Measurements from ENCODE around the gene DLGAP1. TPM values are rescaled to one million over a fixed set of nuclear protein-coding genes. Genes with fewer than 3 reads are reported as not detected.
"Not testable (repeated sequence)": the region's sequence is repeated elsewhere in the genome, so short reads cannot be mapped to it uniquely, and the experiment has no call there.

The DLGAP1 gene
- total RNA-seq, 3 donors from 2014 or later (not counting 1 experiment from before 2014, with no cell fraction given), result not detected

DNA sequence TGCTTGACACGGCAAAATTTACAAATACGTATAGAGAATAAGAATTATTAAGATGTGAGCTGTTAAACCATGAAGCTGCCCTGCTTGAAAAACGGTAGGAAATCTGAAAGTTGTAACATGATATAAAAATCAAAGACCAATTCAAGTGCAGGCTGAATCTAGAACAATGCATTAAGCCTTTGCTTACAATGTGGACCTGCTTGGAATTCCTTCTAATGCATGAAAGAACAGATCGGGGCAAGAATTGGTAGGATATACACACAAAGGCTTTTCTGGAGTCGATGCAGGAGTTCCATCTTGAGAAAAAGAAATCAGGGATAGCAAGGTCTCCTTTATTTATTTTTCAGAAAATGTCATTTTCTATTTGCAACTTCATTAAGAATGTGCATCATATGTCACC is 136.8 kb downstream of the DLGAP1 start:
- Mint-ChIP-seq H3K4me1 (no peaks in the 10 kb centered on the region), H3K27ac (no peak overlapping the region), H3K36me3 (no peaks in the 10 kb centered on the region), H3K9me3 (peaks cover 7 to 8% of the 10 kb centered on the region in 2 donors), H3K27me3 (ENCODE audit: low read depth in 2 of 2) (no peaks in the 10 kb centered on the region), H3K4me3 (no peak overlapping the region)
- Histone ChIP-seq H3K4me1 (ENCODE audit: control insufficient read depth, insufficient read depth, low read length) (no peaks in the 10 kb centered on the region), H3K27ac (ENCODE audit: low read length) (no peak overlapping the region), H3K4me3 (ENCODE audit: low read length) (no peak overlapping the region), H3K9me3 (ENCODE audit: control insufficient read depth, insufficient read depth, low read length) (no peaks in the 10 kb centered on the region), H3K36me3 (ENCODE audit: control insufficient read depth, insufficient read depth, low read length) (no peaks in the 10 kb centered on the region), H3K27me3 (ENCODE audit: control insufficient read depth, insufficient read depth, low read length) (no peaks in the 10 kb centered on the region)
- DNase-seq, result no peak
- 69% methylated on average over 3 of the region's 5 CpGs for WGBS (ENCODE audit: insufficient coverage)
- TF ChIP-seq CTCF (IDR thresholded peaks at IDR 0.05), result no peak
- intact Hi-C loops (cut with micrococcal nuclease), result no loop called here
- ATAC-seq, result no peak

DNA sequence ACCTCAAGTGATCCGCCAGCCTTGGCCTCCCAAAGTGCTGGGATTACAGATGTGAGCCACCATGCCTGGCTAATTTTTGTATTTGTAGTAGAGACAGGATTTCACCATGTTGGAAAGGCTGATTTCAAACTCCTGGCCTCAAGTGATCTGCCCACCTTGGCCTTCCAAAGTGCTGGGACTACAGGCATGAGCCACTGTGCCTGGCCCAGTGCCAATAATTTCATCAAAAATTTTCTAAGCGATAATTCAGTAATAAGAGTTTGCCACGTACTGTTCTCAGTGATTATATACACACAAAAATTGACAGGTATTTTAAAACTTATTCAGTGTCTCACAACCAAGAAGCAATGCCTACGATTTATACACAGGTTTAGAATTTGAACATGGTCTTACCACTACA is 143.2 kb downstream of the DLGAP1 start:
- H3K4me3 ChIP-seq (ENCODE audit: low read length); H3K27me3 Mint-ChIP-seq (ENCODE audit: low read depth in 2 of 2); H3K9me3 ChIP-seq (ENCODE audit: control insufficient read depth, insufficient read depth, low read length); H3K36me3 Mint-ChIP-seq; DNase-seq; H3K4me1 Mint-ChIP-seq; H3K36me3 ChIP-seq (ENCODE audit: control insufficient read depth, insufficient read depth, low read length); H3K27ac ChIP-seq (ENCODE audit: low read length); ATAC-seq; H3K27ac Mint-ChIP-seq; H3K4me1 ChIP-seq (ENCODE audit: control insufficient read depth, insufficient read depth, low read length); intact Hi-C loops (cut with micrococcal nuclease); H3K4me3 Mint-ChIP-seq; H3K27me3 ChIP-seq (ENCODE audit: control insufficient read depth, insufficient read depth, low read length): not testable (repeated sequence)
- 82% methylated on average over 4 of the region's 4 CpGs for WGBS (ENCODE audit: insufficient coverage)
- peaks cover 11% of the 10 kb centered on the region in 2 donors for H3K9me3 Mint-ChIP-seq

DNA sequence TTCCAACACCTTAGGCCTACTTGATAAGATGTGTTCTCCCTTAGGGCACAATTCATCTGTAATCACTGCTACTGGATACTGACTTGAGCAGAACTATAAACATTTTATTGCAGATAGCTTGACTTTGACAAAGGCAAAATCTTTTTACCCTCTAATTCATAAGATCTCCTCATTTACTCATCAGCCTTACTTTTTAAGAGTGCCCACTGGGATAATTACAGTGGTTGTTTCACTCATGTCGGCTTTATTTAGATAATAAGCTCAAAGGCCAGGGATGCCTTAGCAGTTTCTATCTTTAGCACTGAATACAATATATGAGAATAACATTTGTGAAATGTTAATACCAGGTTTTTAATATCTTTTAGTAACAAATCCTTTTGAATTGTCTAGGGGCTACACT is 144.0 kb downstream of the DLGAP1 start:
- Mint-ChIP-seq H3K27me3 (ENCODE audit: low read depth in 2 of 2) (no peaks in the 10 kb centered on the region), H3K36me3 (no peaks in the 10 kb centered on the region), H3K9me3 (peaks cover 11 to 13% of the 10 kb centered on the region in 2 donors), H3K4me1 (no peaks in the 10 kb centered on the region), H3K4me3 (no peak overlapping the region), H3K27ac (no peak overlapping the region)
- Histone ChIP-seq H3K27ac (ENCODE audit: low read length) (no peak overlapping the region), H3K4me3 (ENCODE audit: low read length) (no peak overlapping the region), H3K36me3 (ENCODE audit: control insufficient read depth, insufficient read depth, low read length) (no peaks in the 10 kb centered on the region), H3K9me3 (ENCODE audit: control insufficient read depth, insufficient read depth, low read length) (no peaks in the 10 kb centered on the region), H3K4me1 (ENCODE audit: control insufficient read depth, insufficient read depth, low read length) (no peaks in the 10 kb centered on the region), H3K27me3 (ENCODE audit: control insufficient read depth, insufficient read depth, low read length) (no peaks in the 10 kb centered on the region)
- WGBS (ENCODE audit: insufficient coverage), result no CpG with 5 or more reads among the region's 1 CpG
- ATAC-seq (no peak), DNase-seq (no peak)
- no peak for TF ChIP-seq CTCF (IDR thresholded peaks at IDR 0.05)
- intact Hi-C loops (cut with micrococcal nuclease), result no loop called here

- intact Hi-C loops (cut with micrococcal nuclease), result no loop called here
- ATAC-seq (no peak), DNase-seq (no peak)
- Mint-ChIP-seq H3K4me3 (no peak overlapping the region), H3K36me3 (no peaks in the 10 kb centered on the region), H3K9me3 (peaks cover 9 to 14% of the 10 kb centered on the region in 2 donors), H3K4me1 (no peaks in the 10 kb centered on the region), H3K27me3 (ENCODE audit: low read depth in 2 of 2) (no peaks in the 10 kb centered on the region), H3K27ac (no peak overlapping the region)
- Histone ChIP-seq H3K36me3 (ENCODE audit: control insufficient read depth, insufficient read depth, low read length) (no peaks in the 10 kb centered on the region), H3K4me1 (ENCODE audit: control insufficient read depth, insufficient read depth, low read length) (no peaks in the 10 kb centered on the region), H3K4me3 (ENCODE audit: low read length) (no peak overlapping the region), H3K27me3 (ENCODE audit: control insufficient read depth, insufficient read depth, low read length) (no peaks in the 10 kb centered on the region), H3K9me3 (ENCODE audit: control insufficient read depth, insufficient read depth, low read length) (no peaks in the 10 kb centered on the region), H3K27ac (ENCODE audit: low read length) (no peak overlapping the region)
- 95% methylated on average over 3 of the region's 5 CpGs for WGBS (ENCODE audit: insufficient coverage)
- TF ChIP-seq CTCF (IDR thresholded peaks at IDR 0.05), result no peak
Observed at GRCh38 chr18:4309227-4309626, 145.9 kb downstream of the DLGAP1 start.
